IPS-15b (cell line): ENCODE data around the gene CRAMP1.

Source experiments
- H3K27me3 ChIP-seq: one replicate; pipeline ENCODE4 v1.6.1; 2013; ENCODE audit warnings: low read length; ENCODE audit not compliant: control insufficient read depth, insufficient read depth
- H3K36me3 ChIP-seq: one replicate; pipeline ENCODE4 v1.6.1; 2013; ENCODE audit warnings: low read length; ENCODE audit not compliant: control insufficient read depth, insufficient read depth
- H3K4me1 ChIP-seq: one replicate; pipeline ENCODE4 v1.6.1; 2013; ENCODE audit warnings: mild to moderate bottlenecking, low read length; ENCODE audit not compliant: control insufficient read depth, insufficient read depth
- H3K4me3 ChIP-seq: one replicate; pipeline ENCODE4 v1.5.1; 2013; ENCODE audit warnings: low read depth, low read length
- H3K9ac ChIP-seq: one replicate; pipeline ENCODE4 v1.6.1; 2013; ENCODE audit warnings: low read depth, mild to moderate bottlenecking, low read length
- H3K9me3 ChIP-seq: one replicate; pipeline ENCODE4 v1.6.1; 2013; ENCODE audit warnings: mild to moderate bottlenecking, low read length; ENCODE audit not compliant: control insufficient read depth, insufficient read depth

The CRAMP1 gene

GRCh38 chr16:1653023-1653422, 40.9 kb downstream of the CRAMP1 start:
- Histone ChIP-seq H3K27me3 (no peaks in the 10 kb centered on the region), H3K9ac (no peak overlapping the region), H3K4me3 (no peak overlapping the region), H3K4me1 (no peaks in the 10 kb centered on the region), H3K36me3 (peaks cover 47% of the 10 kb centered on the region), H3K9me3 (no peaks in the 10 kb centered on the region)

- no peak overlapping the region for H3K9ac ChIP-seq
- no peaks in the 10 kb centered on the region for H3K9me3 ChIP-seq
- H3K4me3 ChIP-seq, result no peak overlapping the region
- H3K4me1 ChIP-seq, result no peaks in the 10 kb centered on the region
- H3K27me3 ChIP-seq, result no peaks in the 10 kb centered on the region
- H3K36me3 ChIP-seq, result peaks cover 47% of the 10 kb centered on the region
Measured at GRCh38 chr16:1654505-1655268, 42.5 kb downstream of the CRAMP1 start.

- H3K27me3 ChIP-seq, result no peaks in the 10 kb centered on the region
- no peak overlapping the region for H3K4me3 ChIP-seq
- no peaks in the 10 kb centered on the region for H3K9me3 ChIP-seq
- no peak overlapping the region for H3K9ac ChIP-seq
- peaks cover 52% of the 10 kb centered on the region for H3K36me3 ChIP-seq
- H3K4me1 ChIP-seq, result no peaks in the 10 kb centered on the region
Measured at GRCh38 chr16:1655269-1655807, 43.2 kb downstream of the CRAMP1 start.

- Histone ChIP-seq H3K27me3 (no peaks in the 10 kb centered on the region), H3K36me3 (peaks cover 46% of the 10 kb centered on the region), H3K4me3 (no peak overlapping the region), H3K9me3 (no peaks in the 10 kb centered on the region), H3K4me1 (no peaks in the 10 kb centered on the region), H3K9ac (no peak overlapping the region)
Measured at GRCh38 chr16:1655909-1656807, 44.0 kb downstream of the CRAMP1 start.

- H3K36me3 ChIP-seq, result peaks cover 46% of the 10 kb centered on the region
- no peak overlapping the region for H3K4me3 ChIP-seq
- no peak overlapping the region for H3K9ac ChIP-seq
Measured at GRCh38 chr16:1656808-1657617, 44.9 kb downstream of the CRAMP1 start.

GRCh38 chr16:1657841-1658240, 45.7 kb downstream of the CRAMP1 start:
- no peaks in the 10 kb centered on the region for H3K9me3 ChIP-seq
- no peak overlapping the region for H3K4me3 ChIP-seq
- peaks cover 47% of the 10 kb centered on the region for H3K36me3 ChIP-seq
- H3K27me3 ChIP-seq, result no peaks in the 10 kb centered on the region
- no peaks in the 10 kb centered on the region for H3K4me1 ChIP-seq
- H3K9ac ChIP-seq, result no peak overlapping the region

More at GRCh38 chr16:1656808-1657617, 44.9 kb downstream of the CRAMP1 start:
- H3K27me3 ChIP-seq, result no peaks in the 10 kb centered on the region
- no peaks in the 10 kb centered on the region for H3K4me1 ChIP-seq
- no peaks in the 10 kb centered on the region for H3K9me3 ChIP-seq

GRCh38 chr16:1659031-1659430, 46.9 kb downstream of the CRAMP1 start:
- Histone ChIP-seq H3K9me3 (no peaks in the 10 kb centered on the region), H3K36me3 (peaks cover 43% of the 10 kb centered on the region), H3K4me3 (no peak overlapping the region), H3K27me3 (no peaks in the 10 kb centered on the region), H3K4me1 (no peaks in the 10 kb centered on the region), H3K9ac (no peak overlapping the region)

- no peaks in the 10 kb centered on the region for H3K27me3 ChIP-seq
- H3K9me3 ChIP-seq, result no peaks in the 10 kb centered on the region
- H3K9ac ChIP-seq, result no peak overlapping the region
- peaks cover 42% of the 10 kb centered on the region for H3K36me3 ChIP-seq
- H3K4me1 ChIP-seq, result no peaks in the 10 kb centered on the region
- H3K4me3 ChIP-seq, result no peak overlapping the region
Measured at GRCh38 chr16:1661826-1662225, 49.7 kb downstream of the CRAMP1 start.

- H3K9ac ChIP-seq, result no peak overlapping the region
- no peaks in the 10 kb centered on the region for H3K9me3 ChIP-seq
- no peaks in the 10 kb centered on the region for H3K27me3 ChIP-seq
- H3K4me3 ChIP-seq, result no peak overlapping the region
- H3K4me1 ChIP-seq, result no peaks in the 10 kb centered on the region
- H3K36me3 ChIP-seq, result peaks cover 37% of the 10 kb centered on the region
Measured at GRCh38 chr16:1662543-1662942, 50.4 kb downstream of the CRAMP1 start.

GRCh38 chr16:1665829-1666228, 53.7 kb downstream of the CRAMP1 start:
- Histone ChIP-seq H3K36me3 (peaks cover 54% of the 10 kb centered on the region), H3K4me1 (no peaks in the 10 kb centered on the region), H3K27me3 (no peaks in the 10 kb centered on the region), H3K9ac (no peak overlapping the region), H3K9me3 (no peaks in the 10 kb centered on the region), H3K4me3 (no peak overlapping the region)

- no peaks in the 10 kb centered on the region for H3K27me3 ChIP-seq
- peaks cover 58% of the 10 kb centered on the region for H3K36me3 ChIP-seq
- H3K4me1 ChIP-seq, result no peaks in the 10 kb centered on the region
- no peak overlapping the region for H3K4me3 ChIP-seq
- no peak overlapping the region for H3K9ac ChIP-seq
- H3K9me3 ChIP-seq, result no peaks in the 10 kb centered on the region
Measured at GRCh38 chr16:1666316-1666715, 54.2 kb downstream of the CRAMP1 start.
